GM20000 (cell line): ENCODE results near the gene TAOK3.

Experiments used
- DNase-seq: peaks from one replicate; pipeline ENCODE4 v3.0.0; 2012; ENCODE audit warnings: low spot score
- CTCF ChIP-seq: IDR thresholded peaks from 2 replicates; pipeline ENCODE4 v1.5.1; 2012; ENCODE audit warnings: mild to moderate bottlenecking, control low read depth; ENCODE audit errors: extremely low read depth, missing control alignments

Gene TAOK3

GRCh38 chr12:118124333-118124874, 248.3 kb downstream of the TAOK3 start:
- TF ChIP-seq CTCF = no peak
- no peak for DNase-seq

GRCh38 chr12:118122264-118122663, 250.4 kb downstream of the TAOK3 start:
- no peak for DNase-seq
- TF ChIP-seq CTCF = no peak

GRCh38 chr12:118120579-118121363, 251.9 kb downstream of the TAOK3 start:
- no peak for TF ChIP-seq CTCF
- peak; percentile 86 for DNase-seq

GRCh38 chr12:118119449-118119879, 253.2 kb downstream of the TAOK3 start:
- DNase-seq = no peak
- TF ChIP-seq CTCF = no peak

GRCh38 chr12:118109088-118109487, 263.6 kb downstream of the TAOK3 start:
- TF ChIP-seq CTCF = no peak
- no peak for DNase-seq

- no peak for DNase-seq
- no peak for TF ChIP-seq CTCF
Observed at GRCh38 chr12:118107694-118108093, 265.0 kb downstream of the TAOK3 start.

GRCh38 chr12:118107011-118107410, 265.7 kb downstream of the TAOK3 start:
- DNase-seq = no peak
- no peak for TF ChIP-seq CTCF
